ENCODE results near the gene DYNC2LI1.

GRCh38 chr2:43837033-43837432 lies 63.2 kb downstream of the DYNC2LI1 start:
- TF ChIP-seq POLR2A (IDR thresholded peaks at IDR 0.05; ENCODE audit: low read length) (no peak), GATA1 (IDR thresholded peaks at IDR 0.05; ENCODE audit: low read depth, low read length) (no peak)

Data from erythroblast (primary cell).